Measurements from ENCODE around the gene MYO3B.

- TF ChIP-seq CTCF (IDR thresholded peaks at IDR 0.05) (no peak), POLR2A (IDR thresholded peaks at IDR 0.05; ENCODE audit: low read length) (no peak)
These were observed 127.8 kb downstream of the MYO3B start for GRCh38 chr2:170305711-170306110.
